ENCODE data around the gene FOXL2. TPM values are rescaled to one million over a fixed set of nuclear protein-coding genes. Genes with fewer than 3 reads are reported as not detected.

The FOXL2 gene
- total RNA-seq, 1 experiment from 2014 or later = 0.22 TPM

- H3K4me1 ChIP-seq (ENCODE audit: insufficient read depth, low read length) = peaks cover 2% of the 10 kb centered on the region; the same call in 1 of the 2 replicates
- H3K14ac ChIP-seq (ENCODE audit: insufficient read depth, low read length) = no peak overlapping the region
- DNase-seq = peak; percentile 81
- H3K79me1 ChIP-seq (ENCODE audit: insufficient read depth, low read depth, low read length, poor library complexity, severe bottlenecking) = no peaks in the 10 kb centered on the region
- peak; percentile 91 for TF ChIP-seq CTCF (conservative IDR thresholded peaks at IDR 0.05)
- no peak overlapping the region for H3K4me2 ChIP-seq (ENCODE audit: insufficient read depth, insufficient read length, low read length)
- no peak overlapping the region for H2AK5ac ChIP-seq (ENCODE audit: insufficient read length, low read length)
- Mint-ChIP-seq H3K27ac (no peak overlapping the region), H3K27me3 (ENCODE audit: low read depth) (peaks cover 99% of the 10 kb centered on the region), H3K4me1 (peaks cover 37 to 53% of the 10 kb centered on the region in 2 experiments), H3K4me3 (no peak overlapping the region), H3K9me3 (peaks cover 4 to 11% of the 10 kb centered on the region in 2 experiments; a peak in 4 of 5 replicates), H3K36me3 (ENCODE audit: insufficient read depth in 1 of 3, low read depth in 3 of 3) (no peaks in the 10 kb centered on the region; a peak in 2 of 7 replicates)
- H4K20me1 ChIP-seq (ENCODE audit: control insufficient read depth, insufficient read depth, insufficient read length) = no peaks in the 10 kb centered on the region
- no CpG with 5 or more reads among the region's 7 CpGs for WGBS (ENCODE audit: extremely low coverage, insufficient read length, low lambda C conversion rate)
- H2BK12ac ChIP-seq (ENCODE audit: insufficient read length, low read depth, low read length) = no peak overlapping the region
- no peak overlapping the region for H3K18ac ChIP-seq (ENCODE audit: insufficient read length, low read depth, low read length)
- no peak overlapping the region for H3K27ac ChIP-seq (ENCODE audit: insufficient read length, low read depth, low read length)
- no peak overlapping the region for H4K8ac ChIP-seq (replicated peaks; ENCODE audit: insufficient read length, low read depth, low read length)
- H3K56ac ChIP-seq (ENCODE audit: insufficient read length, low read depth, low read length) = no peak overlapping the region
- no peak overlapping the region for H2BK20ac ChIP-seq (ENCODE audit: low read depth, low read length, poor library complexity, severe bottlenecking)
- no peak overlapping the region for H2BK120ac ChIP-seq (ENCODE audit: low read depth, low read length, poor library complexity, severe bottlenecking)
- peaks cover 20% of the 10 kb centered on the region for H3K23me2 ChIP-seq (ENCODE audit: insufficient read length, low read depth, low read length, poor library complexity, severe bottlenecking)
- no peak overlapping the region for H4K5ac ChIP-seq (ENCODE audit: insufficient read length, low read depth, low read length)
- H3K23ac ChIP-seq (ENCODE audit: insufficient read length, low read depth, low read length) = no peak overlapping the region
- no peak overlapping the region for H3K4ac ChIP-seq (ENCODE audit: low read depth, low read length)
- H2BK5ac ChIP-seq (ENCODE audit: insufficient read length, low read length) = no peak overlapping the region
- no peak overlapping the region; the same call in 1 of the 2 replicates for H2BK15ac ChIP-seq (ENCODE audit: low read depth, low read length)
- no peaks in the 10 kb centered on the region for H3K9me3 ChIP-seq (ENCODE audit: control insufficient read depth, low read depth, low read length)
- no peak overlapping the region for H3T11ph ChIP-seq (ENCODE audit: low read length)
- H4K91ac ChIP-seq (ENCODE audit: insufficient read length, low read depth, low read length) = no peak overlapping the region
- H2AFZ ChIP-seq (ENCODE audit: low read length) = no peak overlapping the region
- H3K79me2 ChIP-seq (ENCODE audit: insufficient read depth, low read length) = no peaks in the 10 kb centered on the region
- no peak overlapping the region for H3K9ac ChIP-seq (ENCODE audit: extremely low read depth, insufficient read length, low read length)
- peaks cover 87% of the 10 kb centered on the region for H3K27me3 ChIP-seq (ENCODE audit: insufficient read depth, low read length)
Measured at GRCh38 chr3:138941259-138941885, 5.6 kb downstream of the FOXL2 start.

All from H9 (cell line).